CD4-positive, alpha-beta memory T cell (primary cell): ENCODE measurements around the gene PTPN2. TPM values are rescaled to one million over a fixed set of nuclear protein-coding genes. Genes with fewer than 3 reads are reported as not detected.

ENCODE experiments used
- CTCF ChIA-PET: fragments of 350-600 bp; sonication (Branson Sonifier 250); formaldehyde crosslinking; loops from one replicate; lab custom pipeline; 2021; ENCODE audit warnings: inconsistent platforms; ENCODE audit not compliant: partially characterized antibody; lab: Charles Lee
- POLR2A ChIA-PET: fragments of 350-600 bp; sonication (Branson Sonifier 250); formaldehyde crosslinking; loops from one replicate; lab custom pipeline; 2021; ENCODE audit not compliant: partially characterized antibody; lab: Charles Lee
- DNase-seq, 5 donors: peaks; one replicate each; pipeline versions ENCODE4 v3.0.0 to v3.0.0-alpha.2; 2020 to 2022; ENCODE audit warnings: mixed read lengths in 1 of 5
- H3K27ac ChIP-seq: one replicate; pipeline ENCODE4 v1.7.0; 2013; ENCODE audit warnings: low read depth, low read length
- H3K27me3 ChIP-seq: 2 replicates; pipeline ENCODE4 v1.7.0; 2013; ENCODE audit warnings: mild to moderate bottlenecking, low read length, moderate library complexity; ENCODE audit not compliant: insufficient read depth
- H3K36me3 ChIP-seq: 2 replicates; pipeline ENCODE4 v1.7.0; 2013; ENCODE audit warnings: mild to moderate bottlenecking, low read length, moderate library complexity; ENCODE audit not compliant: insufficient read depth
- H3K4me1 ChIP-seq: 2 replicates; pipeline ENCODE4 v1.7.0; 2013; ENCODE audit warnings: mild to moderate bottlenecking, low read length, moderate library complexity; ENCODE audit not compliant: insufficient read depth
- H3K4me3 ChIP-seq, 2 donors: one replicate each; pipeline ENCODE4 v1.7.0; 2013; ENCODE audit warnings: low read length in 2 of 2, mild to moderate bottlenecking in 1 of 2
- H3K9me3 ChIP-seq, 2 donors: one replicate each; pipeline ENCODE4 v1.7.0; 2013; ENCODE audit warnings: low read length in 2 of 2, control low read depth in 1 of 2; ENCODE audit not compliant: control insufficient read depth in 1 of 2
- H3K27ac Mint-ChIP-seq, 7 donors: one replicate each; pipeline ENCODE4 v1.8.0; 2020 to 2021; ENCODE audit warnings: mixed read lengths in 7 of 7, mild to moderate bottlenecking in 6 of 7, inconsistent platforms in 3 of 7, moderate library complexity in 3 of 7
- H3K27me3 Mint-ChIP-seq, 2 donors: one replicate each; pipeline ENCODE4 v1.8.0; 2020 to 2021; ENCODE audit warnings: mixed read lengths in 2 of 2
- H3K36me3 Mint-ChIP-seq, 2 donors: one replicate each; pipeline ENCODE4 v1.8.0; 2020 to 2021; ENCODE audit warnings: mixed read lengths in 2 of 2, inconsistent platforms in 1 of 2, mild to moderate bottlenecking in 1 of 2
- H3K4me1 Mint-ChIP-seq, 4 donors: one replicate each; pipeline ENCODE4 v1.8.0; 2020 to 2021; ENCODE audit warnings: mixed read lengths in 4 of 4, mild to moderate bottlenecking in 1 of 4
- H3K4me3 Mint-ChIP-seq, 8 donors: one replicate each; pipeline ENCODE4 v1.8.0; 2020 to 2021; ENCODE audit warnings: mixed read lengths in 8 of 8, mild to moderate bottlenecking in 7 of 8, moderate library complexity in 6 of 8, inconsistent platforms in 3 of 8
- H3K9me3 Mint-ChIP-seq, 8 donors: one replicate each; pipeline ENCODE4 v1.8.0; 2020 to 2021; ENCODE audit warnings: mixed read lengths in 8 of 8, mild to moderate bottlenecking in 5 of 8, inconsistent platforms in 3 of 8, moderate library complexity in 1 of 8
- intact Hi-C: fragments of 100-400 bp; cut with micrococcal nuclease; formaldehyde crosslinking; loops from one replicate; pipeline ENCODE4 v1.15.1; 2023
- polyA plus RNA-seq, 2 donors: library from polyadenylated mRNA; unstranded; fragments of 300-500 nt; fragmentation: Illumina TruSeq; gene quantifications; one replicate each; pipeline ENCODE4 v1.2.3, GENCODE V29; 2021
- total RNA-seq, 2 experiments: library from RNA; stranded (reverse); gene quantifications; one replicate each; pipeline ENCODE4 v1.2.3, GENCODE V29; 2021

The PTPN2 gene
- total and polyA plus RNA-seq, 4 experiments from 2014 or later, result 65.5 to 98.2 (median 74.6) TPM

- ChIA-PET POLR2A (no interaction called here), CTCF (interaction anchor here (1.0 to 1.5 kb wide), 3 partner anchors 13 to 201 kb away, joined by 3 to 4 read pairs (median 3); no protein-coding TSS in a partner anchor)
- Histone ChIP-seq H3K9me3 (no peaks in the 10 kb centered on the region), H3K4me3 (no peak overlapping the region), H3K27me3 (no peaks in the 10 kb centered on the region), H3K36me3 (no peaks in the 10 kb centered on the region), H3K27ac (no peak overlapping the region), H3K4me1 (no peaks in the 10 kb centered on the region)
- H3K4me3 Mint-ChIP-seq, result no peak overlapping the region
- intact Hi-C loops, result no loop called here
- no peak for DNase-seq
- H3K27me3 Mint-ChIP-seq, result no peaks in the 10 kb centered on the region
- H3K27ac Mint-ChIP-seq, result peak overlapping the region in 1 of 7 donors; percentile 17
- no peaks in the 10 kb centered on the region for H3K36me3 Mint-ChIP-seq
- H3K9me3 Mint-ChIP-seq, result no peaks in the 10 kb centered on the region
- peaks cover 0 to 5% (median 0%) of the 10 kb centered on the region in 4 donors for H3K4me1 Mint-ChIP-seq
Measured at GRCh38 chr18:12928206-12928605, 44.2 kb upstream of the PTPN2 start.

- H3K27me3 Mint-ChIP-seq, result no peaks in the 10 kb centered on the region
- H3K4me1 Mint-ChIP-seq, result peaks cover 14 to 21% (median 17%) of the 10 kb centered on the region in 4 donors
- no peak overlapping the region for H3K27ac ChIP-seq
- H3K36me3 Mint-ChIP-seq, result no peaks in the 10 kb centered on the region
- CTCF ChIA-PET, result interaction anchor here (0.8 to 5.3 kb wide), 3 partner anchors 10 to 179 kb away, joined by 3 to 32 read pairs (median 4); no protein-coding TSS in a partner anchor
- H3K36me3 ChIP-seq, result no peaks in the 10 kb centered on the region
- no peaks in the 10 kb centered on the region for H3K9me3 Mint-ChIP-seq
- no peak overlapping the region for H3K27ac Mint-ChIP-seq
- no peaks in the 10 kb centered on the region for H3K27me3 ChIP-seq
- no peak for DNase-seq
- no peak overlapping the region for H3K4me3 Mint-ChIP-seq
- intact Hi-C loops, result no loop called here
- no peak overlapping the region for H3K4me3 ChIP-seq
- no peaks in the 10 kb centered on the region for H3K9me3 ChIP-seq
- POLR2A ChIA-PET, result interaction anchor here (1.0 kb wide), 1 partner anchor 9 kb away, joined by 3 read pairs; no protein-coding TSS in a partner anchor
- peaks cover 16% of the 10 kb centered on the region for H3K4me1 ChIP-seq
Measured at GRCh38 chr18:12924616-12925015, 40.6 kb upstream of the PTPN2 start.

- CTCF ChIA-PET, result interaction anchor here (1.1 to 5.3 kb wide), 4 partner anchors 12 to 39 kb away, joined by 3 to 32 read pairs (median 10); partner anchors contain the start of gene PTPN2
- Histone ChIP-seq H3K9me3 (no peaks in the 10 kb centered on the region), H3K36me3 (no peaks in the 10 kb centered on the region), H3K27me3 (no peaks in the 10 kb centered on the region), H3K27ac (no peak overlapping the region), H3K4me1 (peaks cover 17% of the 10 kb centered on the region), H3K4me3 (no peak overlapping the region)
- intact Hi-C loops, result no loop called here
- H3K4me1 Mint-ChIP-seq, result peaks cover 13 to 24% (median 19%) of the 10 kb centered on the region in 4 donors
- H3K36me3 Mint-ChIP-seq, result no peaks in the 10 kb centered on the region
- no peaks in the 10 kb centered on the region for H3K9me3 Mint-ChIP-seq
- H3K27me3 Mint-ChIP-seq, result no peaks in the 10 kb centered on the region
- H3K4me3 Mint-ChIP-seq, result no peak overlapping the region
- POLR2A ChIA-PET, result interaction anchor here (1.2 to 2.7 kb wide), 7 partner anchors 11 to 220 kb away, joined by 4 to 15 read pairs (median 7); partner anchors contain the start of genes CEP76, PSMG2, PTPN2 and SEH1L
- no peak for DNase-seq
- H3K27ac Mint-ChIP-seq, result no peak overlapping the region
Measured at GRCh38 chr18:12922266-12922665, 38.2 kb upstream of the PTPN2 start.

GRCh38 chr18:12921178-12921577 lies 37.1 kb upstream of the PTPN2 start:
- peak; percentile 22 to 50 (median 42) for DNase-seq
- intact Hi-C loops, result no loop called here
- H3K27me3 Mint-ChIP-seq, result no peaks in the 10 kb centered on the region
- Histone ChIP-seq H3K9me3 (no peaks in the 10 kb centered on the region), H3K4me1 (peaks cover 17% of the 10 kb centered on the region), H3K36me3 (no peaks in the 10 kb centered on the region), H3K27me3 (no peaks in the 10 kb centered on the region), H3K4me3 (peak overlapping the region in 1 of 2 donors; percentile 17), H3K27ac (no peak overlapping the region)
- ChIA-PET CTCF (interaction anchor here (1.0 to 5.3 kb wide), 7 partner anchors 13 to 38 kb away, joined by 3 to 32 read pairs (median 4); partner anchors contain the start of gene PTPN2), POLR2A (interaction anchor here (0.6 to 2.7 kb wide), 12 partner anchors 8 to 219 kb away, joined by 3 to 15 read pairs (median 4); partner anchors contain the start of genes CEP76, PSMG2, PTPN2 and SEH1L)
- no peaks in the 10 kb centered on the region for H3K36me3 Mint-ChIP-seq
- peak overlapping the region; percentile 44 to 85 (median 62) for H3K27ac Mint-ChIP-seq
- peak overlapping the region; percentile 60 to 75 (median 71) for H3K4me3 Mint-ChIP-seq
- H3K4me1 Mint-ChIP-seq, result peaks cover 13 to 24% (median 19%) of the 10 kb centered on the region in 4 donors
- H3K9me3 Mint-ChIP-seq, result no peaks in the 10 kb centered on the region

GRCh38 chr18:12911929-12912703 lies 28.1 kb upstream of the PTPN2 start:
- H3K4me3 Mint-ChIP-seq, result peak overlapping the region in 1 of 8 donors; percentile 57
- no peak overlapping the region for H3K4me3 ChIP-seq
- H3K4me1 ChIP-seq, result peaks cover 12% of the 10 kb centered on the region
- H3K27me3 Mint-ChIP-seq, result no peaks in the 10 kb centered on the region
- H3K27me3 ChIP-seq, result no peaks in the 10 kb centered on the region
- H3K36me3 ChIP-seq, result no peaks in the 10 kb centered on the region
- H3K27ac Mint-ChIP-seq, result no peak overlapping the region
- H3K9me3 ChIP-seq, result no peaks in the 10 kb centered on the region
- ChIA-PET CTCF (interaction anchor here (1.0 to 1.6 kb wide), 2 partner anchors 18 to 25 kb away, joined by 4 read pairs; no protein-coding TSS in a partner anchor), POLR2A (interaction anchor here (0.5 to 2.4 kb wide), 5 partner anchors 9 to 535 kb away, joined by 3 to 12 read pairs (median 4); partner anchors contain the start of genes AFG3L2, PTPN2 and SEH1L)
- no peak overlapping the region for H3K27ac ChIP-seq
- no peak for DNase-seq
- H3K36me3 Mint-ChIP-seq, result peaks cover 0 to 3% of the 10 kb centered on the region in 2 donors
- intact Hi-C loops, result no loop called here
- peaks cover 2 to 8% (median 4%) of the 10 kb centered on the region in 4 donors for H3K4me1 Mint-ChIP-seq
- H3K9me3 Mint-ChIP-seq, result peaks cover 0 to 12% (median 5%) of the 10 kb centered on the region in 8 donors

- no peak overlapping the region for H3K27ac ChIP-seq
- Mint-ChIP-seq H3K27ac (peak overlapping the region in 3 of 7 donors; percentile 8 to 47 (median 8)), H3K9me3 (peaks cover 0 to 12% (median 5%) of the 10 kb centered on the region in 8 donors), H3K27me3 (no peaks in the 10 kb centered on the region), H3K4me1 (peaks cover 2 to 8% (median 4%) of the 10 kb centered on the region in 4 donors), H3K4me3 (peak overlapping the region; percentile 32 to 77 (median 69)), H3K36me3 (peaks cover 0 to 3% of the 10 kb centered on the region in 2 donors)
- peak overlapping the region in 1 of 2 donors; percentile 43 for H3K4me3 ChIP-seq
- DNase-seq, result peak in 4 of 5 donors; percentile 45 to 52 (median 50)
- peaks cover 12% of the 10 kb centered on the region for H3K4me1 ChIP-seq
- POLR2A ChIA-PET, result interaction anchor here (0.5 to 2.4 kb wide), 6 partner anchors 10 to 534 kb away, joined by 3 to 12 read pairs (median 4); partner anchors contain the start of genes AFG3L2, PTPN2 and SEH1L
- intact Hi-C loops, result no loop called here
- no peaks in the 10 kb centered on the region for H3K36me3 ChIP-seq
- CTCF ChIA-PET, result interaction anchor here (0.6 to 1.6 kb wide), 3 partner anchors 17 to 25 kb away, joined by 3 to 4 read pairs (median 4); no protein-coding TSS in a partner anchor
- H3K9me3 ChIP-seq, result no peaks in the 10 kb centered on the region
- no peaks in the 10 kb centered on the region for H3K27me3 ChIP-seq
Measured at GRCh38 chr18:12911025-12911928, 27.2 kb upstream of the PTPN2 start.
